GM12878 (cell line): ENCODE measurements around the gene DEPDC1. TPM values are rescaled to one million over a fixed set of nuclear protein-coding genes. Genes with fewer than 3 reads are reported as not detected.

Experiments used
- ATAC-seq: fragments of 200-7000 bp; cut with Tn5 transposase; 3 replicates; pipeline ENCODE4 v1.9.1; 2020; ENCODE audit warnings: mild to moderate bottlenecking, moderate library complexity
- BruUV-seq: library from RNA; stranded (reverse); fragments of 400-500 nt; replicated peaks from 2 replicates; lab custom pipeline; 2021; lab: Mats Ljungman, UMichigan
- CTCF ChIA-PET: fragments of 300-600 bp; sonication (Branson Sonifier 250); formaldehyde crosslinking; extraction: SDS; loops from one replicate; lab custom pipeline; 2021; ENCODE audit warnings: inconsistent platforms; lab: Yijun Ruan, JAX
- POLR2A ChIA-PET: fragments of 350-600 bp; formaldehyde crosslinking; extraction: SDS; loops from one replicate; lab custom pipeline; 2021; ENCODE audit warnings: inconsistent platforms; lab: Charles Lee
- RAD21 ChIA-PET: fragments of 300-600 bp; sonication (Branson Sonifier 250); formaldehyde crosslinking; loops from one replicate; lab custom pipeline; 2023; ENCODE audit warnings: antibody characterized with exemption; ENCODE audit not compliant: unreplicated experiment; lab: Charles Lee
- SMC1A ChIA-PET: fragments of 300-600 bp; sonication (Branson Sonifier 250); formaldehyde crosslinking; loops from one replicate; lab custom pipeline; 2023; ENCODE audit not compliant: unreplicated experiment, uncharacterized antibody; lab: Charles Lee
- DNase-seq: peaks from one replicate; pipeline ENCODE4 v3.0.0-alpha.2; 2011; ENCODE audit warnings: low read depth, low spot score
- FAIRE-seq: peaks from 3 replicates; lab custom pipeline; 2011; peaks lifted over from hg19 to GRCh38; lab: Jason Lieb, UNC
- H2AFZ ChIP-seq: 2 replicates; pipeline ENCODE4 v1.6.0; 2011; ENCODE audit warnings: low read depth, low read length, control low read depth; ENCODE audit not compliant: control insufficient read depth
- H3K27ac ChIP-seq: 2 replicates; pipeline ENCODE4 v1.5.1; 2011; ENCODE audit warnings: control low read depth; ENCODE audit not compliant: control insufficient read depth, insufficient read depth
- H3K27me3 ChIP-seq, 2 experiments: replicated peaks in 1 of 2; 2 replicates each; pipeline versions ENCODE4 v1.6.0 to v1.6.1; 2011; ENCODE audit warnings: low read length in 1 of 2; ENCODE audit not compliant: control insufficient read depth in 2 of 2, insufficient read depth in 2 of 2
- H3K36me3 ChIP-seq, 2 experiments: 2 replicates each; pipeline ENCODE4 v1.5.1; 2011; ENCODE audit warnings: low read length in 1 of 2; ENCODE audit not compliant: control insufficient read depth in 2 of 2, insufficient read depth in 2 of 2
- H3K4me1 ChIP-seq: 2 replicates; pipeline ENCODE4 v1.6.1; 2011; ENCODE audit warnings: mild to moderate bottlenecking, low read length, moderate library complexity, mixed read lengths; ENCODE audit not compliant: control insufficient read depth, insufficient read depth
- H3K4me2 ChIP-seq: 2 replicates; pipeline ENCODE4 v1.6.0; 2011; ENCODE audit warnings: control low read depth; ENCODE audit not compliant: control insufficient read depth, insufficient read depth
- H3K4me3 ChIP-seq: fragments of 200-600 bp; sonication (generic); 2 replicates; pipeline ENCODE4 v1.5.1; 2016
- H3K79me2 ChIP-seq: 2 replicates; pipeline ENCODE4 v1.6.0; 2011; ENCODE audit warnings: low read length; ENCODE audit not compliant: control insufficient read depth, insufficient read depth
- H3K9ac ChIP-seq: 2 replicates; pipeline ENCODE4 v1.8.0; 2011; ENCODE audit warnings: low read length, control low read depth, mixed read lengths; ENCODE audit not compliant: control insufficient read depth, insufficient read depth
- H3K9me3 ChIP-seq: replicated peaks from 3 replicates; pipeline ENCODE4 v1.5.1; 2011; ENCODE audit warnings: mild to moderate bottlenecking, low read length; ENCODE audit not compliant: control insufficient read depth, insufficient read depth
- H4K20me1 ChIP-seq: 2 replicates; pipeline ENCODE4 v1.6.0; 2011; ENCODE audit not compliant: control insufficient read depth, insufficient read depth
- EED ChIP-seq: sonication (generic); IDR thresholded peaks from 2 replicates; pipeline ENCODE4 v1.6.1; 2016; ENCODE audit warnings: antibody characterized with exemption, low read depth
- EP300 ChIP-seq, 2 experiments: fragments of 150-350 bp in 1 of 2; IDR thresholded peaks; 2 replicates each; pipeline ENCODE4 v1.6.1; 2011 to 2012; ENCODE audit warnings: low read depth in 2 of 2, low read length in 2 of 2, borderline replicate concordance in 1 of 2, improper control_type of control experiment in 1 of 2, inconsistent platforms in 1 of 2; ENCODE audit not compliant: control insufficient read depth in 1 of 2
- EZH2 ChIP-seq: IDR thresholded peaks from 2 replicates; pipeline ENCODE4 v1.6.1; 2012; ENCODE audit warnings: low read depth, mild to moderate bottlenecking, control low read depth, inconsistent platforms, low read length, borderline replicate concordance; ENCODE audit not compliant: control insufficient read depth
- LARP7 ChIP-seq: fragments of 450-650 bp; IDR thresholded peaks from 2 replicates; pipeline ENCODE4 v1.6.1; 2017; ENCODE audit warnings: mild to moderate bottlenecking
- MEF2A ChIP-seq: IDR thresholded peaks from 2 replicates; pipeline ENCODE4 v1.6.1; 2011; ENCODE audit warnings: low read depth, mild to moderate bottlenecking, low read length, moderate library complexity; ENCODE audit not compliant: insufficient read depth
- NFYB ChIP-seq: IDR thresholded peaks from 2 replicates; pipeline ENCODE4 v1.6.1; 2011; ENCODE audit warnings: low read depth, mild to moderate bottlenecking, low read length, improper control_type of control experiment, moderate library complexity; ENCODE audit not compliant: insufficient read depth
- NRF1 ChIP-seq: conservative IDR thresholded peaks from 2 replicates; pipeline ENCODE4 v1.6.1; 2011; ENCODE audit warnings: mild to moderate bottlenecking, low read depth, low read length, improper control_type of control experiment
- POLR2AphosphoS2 ChIP-seq: IDR thresholded peaks from 2 replicates; pipeline ENCODE4 v1.6.1; 2011; ENCODE audit warnings: low read depth, mild to moderate bottlenecking, low read length, improper control_type of control experiment, moderate library complexity
- RAD51 ChIP-seq: fragments of 450-650 bp; IDR thresholded peaks from 2 replicates; pipeline ENCODE4 v1.6.1; 2016; ENCODE audit warnings: moderate library complexity, mild to moderate bottlenecking, inconsistent platforms
- SPI1 ChIP-seq: IDR thresholded peaks from 2 replicates; pipeline ENCODE4 v1.6.1; 2011; ENCODE audit warnings: low read depth, mild to moderate bottlenecking, low read length, moderate library complexity, borderline replicate concordance; ENCODE audit not compliant: insufficient read depth
- SREBF2 ChIP-seq: IDR thresholded peaks from 2 replicates; pipeline ENCODE4 v1.6.1; 2012; ENCODE audit warnings: mild to moderate bottlenecking, low read length
- ZNF274 ChIP-seq: IDR thresholded peaks from one replicate; pipeline ENCODE4 v1.8.0; 2011; ENCODE audit not compliant: insufficient read length, insufficient read depth
- in situ Hi-C: fragments of 300-500 bp; cut with MboI; formaldehyde crosslinking; loops from 9 replicates; pipeline ENCODE4 v1.14.3; 2018; ENCODE audit warnings: mixed read lengths
- intact Hi-C: fragments of 100-400 bp; cut with micrococcal nuclease; formaldehyde crosslinking; loops from one replicate; pipeline ENCODE4 v1.14.2; 2022; ENCODE audit not compliant: unreplicated experiment
- polyA plus RNA-seq, 11 experiments: library from polyadenylated mRNA; depleted of rRNA in 4 of 11; unstranded in 6 of 11; stranded (reverse) in 5 of 11; fragments of >200 nt; fragmentation: Nextera tagmentation in 4 of 11; fragmentation: Illumina TruSeq in 1 of 11; extraction: Ambion mirVana in 4 of 11; extraction: Trizol in 1 of 11; gene quantifications; 1 replicate in 1 of 11; 2 replicates in 10 of 11; pipeline versions ENCODE4 v1.2.1 to v1.2.3, GENCODE V29; 2011 to 2016; ENCODE audit warnings: inconsistent platforms in 2 of 11, missing spikeins in 2 of 11, low read depth in 1 of 11
- total RNA-seq, 4 experiments: library from RNA; depleted of rRNA in 3 of 4; stranded (reverse); fragments of >200 nt in 3 of 4; fragmentation: Illumina TruSeq in 1 of 4; extraction: Trizol in 1 of 4; gene quantifications; 2 replicates each; pipeline versions ENCODE4 v1.2.1 to v1.2.3, GENCODE V29; 2013 to 2021
- TF ChIP-seq, protein P1 (sequence below): IDR thresholded peaks from 2 replicates; pipeline ENCODE4 v1.6.1; 2011; ENCODE audit warnings: borderline replicate concordance, low read depth, mild to moderate bottlenecking, moderate library complexity, low read length; ENCODE audit not compliant: insufficient read depth, poor library complexity, severe bottlenecking
- TF ChIP-seq, protein P2 (sequence below): IDR thresholded peaks from 2 replicates; pipeline ENCODE4 v1.6.1; 2011; ENCODE audit warnings: low read depth, low read length, improper control_type of control experiment, borderline replicate concordance
- TF ChIP-seq, protein P3 (sequence below): fragments of 450-650 bp; IDR thresholded peaks from 2 replicates; pipeline ENCODE4 v1.6.1; 2017; ENCODE audit warnings: mild to moderate bottlenecking, moderate library complexity
- TF ChIP-seq, protein P4 (sequence below): fragments of 450-650 bp; IDR thresholded peaks from 2 replicates; pipeline ENCODE4 v1.6.1; 2017; ENCODE audit warnings: mild to moderate bottlenecking, low read depth, inconsistent platforms; ENCODE audit not compliant: poor library complexity, severe bottlenecking

The DEPDC1 gene
- total and polyA plus RNA-seq, 10 of the 15 experiments (the other 5 are each of a cell fraction or from before 2014, with no cell fraction given), result 6.9 to 36.5 (median 17.6) TPM

DNA sequence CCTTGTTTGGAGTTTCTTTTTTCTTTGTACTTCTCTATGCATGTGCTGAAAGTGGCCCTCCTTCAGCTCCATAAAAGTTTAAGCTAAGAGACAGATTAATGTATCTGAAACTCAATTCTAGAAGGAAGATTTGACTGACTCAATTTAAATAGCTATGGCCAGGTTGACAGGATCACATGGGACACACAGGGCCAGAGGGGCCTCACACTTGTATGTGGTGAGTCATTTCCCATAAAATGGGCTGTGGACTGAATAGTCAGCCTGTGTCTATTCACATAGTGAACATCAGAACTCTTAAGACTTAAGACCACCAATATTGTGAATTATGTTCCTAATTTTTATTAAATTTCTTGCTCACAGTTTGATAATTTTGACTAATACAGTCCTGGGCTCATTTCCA lies 45.7 kb upstream of the DEPDC1 start:
- no peak overlapping the region for H2AFZ ChIP-seq
- ATAC-seq, result no peak
- CTCF ChIA-PET, result interaction anchor here (0.6 kb wide), 2 partner anchors 31 to 1575 kb away, joined by 3 read pairs; no protein-coding TSS in a partner anchor
- no peaks in the 10 kb centered on the region for H4K20me1 ChIP-seq
- no peak for DNase-seq
- no peak overlapping the region for H3K4me3 ChIP-seq
- no peaks in the 10 kb centered on the region for H3K79me2 ChIP-seq
- in situ Hi-C loops (no loop called here), intact Hi-C loops (no loop called here)
- H3K9ac ChIP-seq, result no peak overlapping the region
- SMC1A ChIA-PET, result interaction anchor here (0.6 kb wide), 1 partner anchor 597 kb away, joined by 4 read pairs; no protein-coding TSS in a partner anchor
- no peak for FAIRE-seq
- H3K4me2 ChIP-seq, result no peak overlapping the region
- POLR2A ChIA-PET, result no interaction called here
- RAD21 ChIA-PET, result no interaction called here
- no peaks in the 10 kb centered on the region for H3K27me3 ChIP-seq
- BruUV-seq, result no TSS peak
- H3K4me1 ChIP-seq, result no peaks in the 10 kb centered on the region
- H3K9me3 ChIP-seq, result no peaks in the 10 kb centered on the region
- TF ChIP-seq NRF1, result no peak
- no peak for TF ChIP-seq EED
- TF ChIP-seq, protein P1, sequence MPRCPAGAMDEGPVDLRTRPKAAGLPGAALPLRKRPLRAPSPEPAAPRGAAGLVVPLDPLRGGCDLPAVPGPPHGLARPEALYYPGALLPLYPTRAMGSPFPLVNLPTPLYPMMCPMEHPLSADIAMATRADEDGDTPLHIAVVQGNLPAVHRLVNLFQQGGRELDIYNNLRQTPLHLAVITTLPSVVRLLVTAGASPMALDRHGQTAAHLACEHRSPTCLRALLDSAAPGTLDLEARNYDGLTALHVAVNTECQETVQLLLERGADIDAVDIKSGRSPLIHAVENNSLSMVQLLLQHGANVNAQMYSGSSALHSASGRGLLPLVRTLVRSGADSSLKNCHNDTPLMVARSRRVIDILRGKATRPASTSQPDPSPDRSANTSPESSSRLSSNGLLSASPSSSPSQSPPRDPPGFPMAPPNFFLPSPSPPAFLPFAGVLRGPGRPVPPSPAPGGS, result no peak
- TF ChIP-seq, protein P2, sequence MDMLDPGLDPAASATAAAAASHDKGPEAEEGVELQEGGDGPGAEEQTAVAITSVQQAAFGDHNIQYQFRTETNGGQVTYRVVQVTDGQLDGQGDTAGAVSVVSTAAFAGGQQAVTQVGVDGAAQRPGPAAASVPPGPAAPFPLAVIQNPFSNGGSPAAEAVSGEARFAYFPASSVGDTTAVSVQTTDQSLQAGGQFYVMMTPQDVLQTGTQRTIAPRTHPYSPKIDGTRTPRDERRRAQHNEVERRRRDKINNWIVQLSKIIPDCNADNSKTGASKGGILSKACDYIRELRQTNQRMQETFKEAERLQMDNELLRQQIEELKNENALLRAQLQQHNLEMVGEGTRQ, result no peak
- TF ChIP-seq, protein P3, sequence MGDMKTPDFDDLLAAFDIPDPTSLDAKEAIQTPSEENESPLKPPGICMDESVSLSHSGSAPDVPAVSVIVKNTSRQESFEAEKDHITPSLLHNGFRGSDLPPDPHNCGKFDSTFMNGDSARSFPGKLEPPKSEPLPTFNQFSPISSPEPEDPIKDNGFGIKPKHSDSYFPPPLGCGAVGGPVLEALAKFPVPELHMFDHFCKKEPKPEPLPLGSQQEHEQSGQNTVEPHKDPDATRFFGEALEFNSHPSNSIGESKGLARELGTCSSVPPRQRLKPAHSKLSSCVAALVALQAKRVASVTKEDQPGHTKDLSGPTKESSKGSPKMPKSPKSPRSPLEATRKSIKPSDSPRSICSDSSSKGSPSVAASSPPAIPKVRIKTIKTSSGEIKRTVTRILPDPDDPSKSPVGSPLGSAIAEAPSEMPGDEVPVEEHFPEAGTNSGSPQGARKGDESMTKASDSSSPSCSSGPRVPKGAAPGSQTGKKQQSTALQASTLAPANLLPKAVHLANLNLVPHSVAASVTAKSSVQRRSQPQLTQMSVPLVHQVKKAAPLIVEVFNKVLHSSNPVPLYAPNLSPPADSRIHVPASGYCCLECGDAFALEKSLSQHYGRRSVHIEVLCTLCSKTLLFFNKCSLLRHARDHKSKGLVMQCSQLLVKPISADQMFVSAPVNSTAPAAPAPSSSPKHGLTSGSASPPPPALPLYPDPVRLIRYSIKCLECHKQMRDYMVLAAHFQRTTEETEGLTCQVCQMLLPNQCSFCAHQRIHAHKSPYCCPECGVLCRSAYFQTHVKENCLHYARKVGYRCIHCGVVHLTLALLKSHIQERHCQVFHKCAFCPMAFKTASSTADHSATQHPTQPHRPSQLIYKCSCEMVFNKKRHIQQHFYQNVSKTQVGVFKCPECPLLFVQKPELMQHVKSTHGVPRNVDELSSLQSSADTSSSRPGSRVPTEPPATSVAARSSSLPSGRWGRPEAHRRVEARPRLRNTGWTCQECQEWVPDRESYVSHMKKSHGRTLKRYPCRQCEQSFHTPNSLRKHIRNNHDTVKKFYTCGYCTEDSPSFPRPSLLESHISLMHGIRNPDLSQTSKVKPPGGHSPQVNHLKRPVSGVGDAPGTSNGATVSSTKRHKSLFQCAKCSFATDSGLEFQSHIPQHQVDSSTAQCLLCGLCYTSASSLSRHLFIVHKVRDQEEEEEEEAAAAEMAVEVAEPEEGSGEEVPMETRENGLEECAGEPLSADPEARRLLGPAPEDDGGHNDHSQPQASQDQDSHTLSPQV, result no peak
- no peak for TF ChIP-seq SREBF2
- no peak for TF ChIP-seq POLR2AphosphoS2
- TF ChIP-seq NFYB, result no peak
- no peak for TF ChIP-seq SPI1
- TF ChIP-seq LARP7, result no peak
- no peak for TF ChIP-seq ZNF274
- no peak for TF ChIP-seq EP300 (IDR thresholded peaks at IDR 0.05; ENCODE audit: borderline replicate concordance in 1 of 2, control insufficient read depth in 1 of 2, low read depth in 2 of 2, low read length in 2 of 2)
- TF ChIP-seq MEF2A, result no peak
- no peak for TF ChIP-seq RAD51
- no peak for TF ChIP-seq EZH2
- TF ChIP-seq, protein P4, sequence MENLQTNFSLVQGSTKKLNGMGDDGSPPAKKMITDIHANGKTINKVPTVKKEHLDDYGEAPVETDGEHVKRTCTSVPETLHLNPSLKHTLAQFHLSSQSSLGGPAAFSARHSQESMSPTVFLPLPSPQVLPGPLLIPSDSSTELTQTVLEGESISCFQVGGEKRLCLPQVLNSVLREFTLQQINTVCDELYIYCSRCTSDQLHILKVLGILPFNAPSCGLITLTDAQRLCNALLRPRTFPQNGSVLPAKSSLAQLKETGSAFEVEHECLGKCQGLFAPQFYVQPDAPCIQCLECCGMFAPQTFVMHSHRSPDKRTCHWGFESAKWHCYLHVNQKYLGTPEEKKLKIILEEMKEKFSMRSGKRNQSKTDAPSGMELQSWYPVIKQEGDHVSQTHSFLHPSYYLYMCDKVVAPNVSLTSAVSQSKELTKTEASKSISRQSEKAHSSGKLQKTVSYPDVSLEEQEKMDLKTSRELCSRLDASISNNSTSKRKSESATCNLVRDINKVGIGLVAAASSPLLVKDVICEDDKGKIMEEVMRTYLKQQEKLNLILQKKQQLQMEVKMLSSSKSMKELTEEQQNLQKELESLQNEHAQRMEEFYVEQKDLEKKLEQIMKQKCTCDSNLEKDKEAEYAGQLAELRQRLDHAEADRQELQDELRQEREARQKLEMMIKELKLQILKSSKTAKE, result no peak
- no peak overlapping the region for H3K27ac ChIP-seq
- no peaks in the 10 kb centered on the region for H3K36me3 ChIP-seq
